ENCODE data around the gene UCP3. TPM values are rescaled to one million over a fixed set of nuclear protein-coding genes. Genes with fewer than 3 reads are reported as not detected.

UCP3 gene
- total RNA-seq, 6 experiments from 2014 or later: 0.10 to 0.62 (median 0.39) TPM

GRCh38 chr11:73976451-73977151 lies 32.3 kb downstream of the UCP3 start:
- peaks cover 8% of the 10 kb centered on the region for H3K27me3 Mint-ChIP-seq (ENCODE audit: insufficient read depth)
- DNase-seq: no peak
- no peak for TF ChIP-seq CTCF (IDR thresholded peaks at IDR 0.05)
- peaks cover 28% of the 10 kb centered on the region for H3K4me1 Mint-ChIP-seq (ENCODE audit: low read depth)
- H3K27ac Mint-ChIP-seq: no peak overlapping the region
- H3K4me3 Mint-ChIP-seq: no peak overlapping the region
- H3K36me3 Mint-ChIP-seq (ENCODE audit: low read depth): no peaks in the 10 kb centered on the region; the same call in 1 of the 2 replicates
- H3K9me3 Mint-ChIP-seq: no peaks in the 10 kb centered on the region

- Mint-ChIP-seq H3K4me1 (ENCODE audit: low read depth) (peaks cover 23% of the 10 kb centered on the region), H3K27me3 (ENCODE audit: insufficient read depth) (peaks cover 5% of the 10 kb centered on the region), H3K9me3 (no peaks in the 10 kb centered on the region), H3K4me3 (no peak overlapping the region), H3K27ac (no peak overlapping the region), H3K36me3 (ENCODE audit: low read depth) (no peaks in the 10 kb centered on the region; the same call in 1 of the 2 replicates)
- no peak for TF ChIP-seq CTCF (IDR thresholded peaks at IDR 0.05)
- DNase-seq: no peak
Observed at GRCh38 chr11:73975479-73975757, 33.5 kb downstream of the UCP3 start.

- no peak for TF ChIP-seq CTCF (IDR thresholded peaks at IDR 0.05)
- no peaks in the 10 kb centered on the region; the same call in 1 of the 2 replicates for H3K36me3 Mint-ChIP-seq (ENCODE audit: low read depth)
- no peak overlapping the region for H3K27ac Mint-ChIP-seq
Observed at GRCh38 chr11:73974604-73975478, 34.0 kb downstream of the UCP3 start.

GRCh38 chr11:73972620-73973449 lies 36.0 kb downstream of the UCP3 start:
- Mint-ChIP-seq H3K27me3 (ENCODE audit: insufficient read depth) (peaks cover 3% of the 10 kb centered on the region), H3K4me3 (no peak overlapping the region), H3K9me3 (no peaks in the 10 kb centered on the region), H3K36me3 (ENCODE audit: low read depth) (no peaks in the 10 kb centered on the region; the same call in 1 of the 2 replicates), H3K4me1 (ENCODE audit: low read depth) (peaks cover 8% of the 10 kb centered on the region), H3K27ac (no peak overlapping the region)
- no peak for DNase-seq
- no peak for TF ChIP-seq CTCF (IDR thresholded peaks at IDR 0.05)

More at GRCh38 chr11:73974604-73975478, 34.0 kb downstream of the UCP3 start:
- no peak for DNase-seq
- H3K27me3 Mint-ChIP-seq (ENCODE audit: insufficient read depth): peaks cover 1% of the 10 kb centered on the region
- H3K4me3 Mint-ChIP-seq: no peak overlapping the region
- H3K9me3 Mint-ChIP-seq: no peaks in the 10 kb centered on the region
- H3K4me1 Mint-ChIP-seq (ENCODE audit: low read depth): peaks cover 17% of the 10 kb centered on the region

- Mint-ChIP-seq H3K27me3 (ENCODE audit: insufficient read depth) (peaks cover 2% of the 10 kb centered on the region; the same call in 1 of the 2 replicates), H3K9me3 (no peaks in the 10 kb centered on the region), H3K36me3 (ENCODE audit: low read depth) (no peaks in the 10 kb centered on the region; the same call in 1 of the 2 replicates), H3K4me1 (ENCODE audit: low read depth) (peaks cover 8% of the 10 kb centered on the region), H3K27ac (no peak overlapping the region), H3K4me3 (no peak overlapping the region)
- DNase-seq: no peak
- TF ChIP-seq CTCF (IDR thresholded peaks at IDR 0.05): no peak
Observed at GRCh38 chr11:73972187-73972586, 36.7 kb downstream of the UCP3 start.
